Measurements from ENCODE around the gene CTCF.

CTCF gene

DNA sequence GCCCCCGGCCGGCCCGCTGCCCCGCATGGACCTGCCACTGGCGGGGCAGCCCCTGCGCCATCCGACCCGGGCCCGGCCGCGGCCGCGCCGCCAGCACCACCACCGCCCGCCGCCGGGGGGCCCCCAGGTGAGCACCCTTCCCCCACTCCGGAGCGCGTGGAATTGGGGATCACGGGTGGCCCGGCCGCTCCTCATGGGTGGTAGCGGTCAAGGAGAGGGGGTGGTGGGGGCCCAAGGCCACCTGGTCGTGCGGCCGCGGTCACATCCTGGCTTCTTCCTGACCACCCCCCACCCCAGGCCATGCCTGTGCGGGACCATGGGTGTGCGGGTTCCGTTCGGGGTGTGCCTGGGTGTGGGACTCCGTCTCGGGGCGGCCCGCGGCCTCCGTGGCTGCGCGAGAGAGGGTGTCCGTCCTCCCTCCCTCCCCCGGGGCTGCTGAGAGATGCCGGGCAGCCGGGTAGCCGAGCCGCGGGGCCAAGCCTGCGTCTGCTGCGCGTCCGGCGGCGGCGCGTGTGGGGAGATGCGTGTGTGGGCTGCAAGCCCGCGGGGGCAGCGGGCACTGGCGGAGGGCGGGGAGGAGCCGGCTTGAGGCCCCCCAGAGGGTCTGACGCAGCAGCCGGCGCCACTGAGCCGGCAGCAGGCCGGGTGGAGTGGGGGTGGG, 90.9 kb downstream of the CTCF start:
- DNase-seq (ENCODE audit: low spot score), result peak; percentile 63

DNA sequence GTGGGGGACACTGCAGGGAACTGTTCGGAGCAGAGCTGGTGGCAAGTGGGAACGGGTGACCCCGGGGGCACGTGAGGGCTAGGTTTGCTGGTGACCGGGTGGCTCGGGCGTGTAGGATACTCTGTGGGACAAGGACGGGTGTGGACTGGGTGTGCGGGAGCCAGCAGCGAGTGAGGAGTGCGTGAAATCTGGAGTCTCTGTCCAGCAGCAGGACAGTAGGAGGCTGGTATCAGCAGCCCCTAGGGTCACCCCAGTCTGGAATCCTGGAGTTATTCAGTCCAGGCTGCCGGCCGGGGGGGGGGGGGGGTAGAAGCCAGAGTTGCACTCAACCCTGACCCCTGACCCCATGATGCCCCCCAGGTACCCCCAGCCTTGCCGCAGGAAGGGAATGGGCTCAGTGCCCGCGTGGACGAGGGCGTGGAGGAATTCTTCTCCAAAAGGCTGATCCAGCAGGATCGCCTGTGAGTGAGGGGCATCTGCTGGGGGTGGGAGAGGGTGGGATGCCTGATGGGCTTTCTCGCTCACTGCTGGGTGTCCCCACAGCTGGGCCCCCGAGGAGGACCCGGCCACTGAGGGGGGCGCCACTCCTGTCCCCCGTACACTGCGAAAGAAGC, 91.6 kb downstream of the CTCF start:
- DNase-seq (ENCODE audit: low spot score), result no peak

GRCh38 chr16:67654403-67654911, 92.1 kb downstream of the CTCF start:
- DNase-seq (ENCODE audit: low spot score), result no peak

DNA sequence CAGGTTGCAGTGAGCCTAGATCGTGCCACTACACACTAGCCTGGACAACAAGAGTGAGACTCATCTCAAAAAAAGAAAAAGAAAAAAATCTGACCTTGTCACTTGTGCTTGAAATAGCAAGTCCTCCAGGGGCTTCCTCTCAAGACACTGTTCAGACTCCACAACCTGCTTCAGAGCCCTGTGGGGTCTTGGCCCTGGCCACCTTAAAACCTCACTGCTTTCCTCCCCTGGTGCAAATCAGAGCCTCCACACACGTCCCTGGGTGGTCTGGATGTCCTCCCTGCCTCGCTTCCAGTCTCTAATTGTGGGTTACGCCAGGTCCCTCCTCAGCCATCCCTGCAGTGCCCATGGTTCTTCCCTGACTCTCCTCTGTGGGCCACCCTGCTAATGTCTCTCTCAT, 93.0 kb downstream of the CTCF start:
- no peak for DNase-seq (ENCODE audit: low spot score)

DNA sequence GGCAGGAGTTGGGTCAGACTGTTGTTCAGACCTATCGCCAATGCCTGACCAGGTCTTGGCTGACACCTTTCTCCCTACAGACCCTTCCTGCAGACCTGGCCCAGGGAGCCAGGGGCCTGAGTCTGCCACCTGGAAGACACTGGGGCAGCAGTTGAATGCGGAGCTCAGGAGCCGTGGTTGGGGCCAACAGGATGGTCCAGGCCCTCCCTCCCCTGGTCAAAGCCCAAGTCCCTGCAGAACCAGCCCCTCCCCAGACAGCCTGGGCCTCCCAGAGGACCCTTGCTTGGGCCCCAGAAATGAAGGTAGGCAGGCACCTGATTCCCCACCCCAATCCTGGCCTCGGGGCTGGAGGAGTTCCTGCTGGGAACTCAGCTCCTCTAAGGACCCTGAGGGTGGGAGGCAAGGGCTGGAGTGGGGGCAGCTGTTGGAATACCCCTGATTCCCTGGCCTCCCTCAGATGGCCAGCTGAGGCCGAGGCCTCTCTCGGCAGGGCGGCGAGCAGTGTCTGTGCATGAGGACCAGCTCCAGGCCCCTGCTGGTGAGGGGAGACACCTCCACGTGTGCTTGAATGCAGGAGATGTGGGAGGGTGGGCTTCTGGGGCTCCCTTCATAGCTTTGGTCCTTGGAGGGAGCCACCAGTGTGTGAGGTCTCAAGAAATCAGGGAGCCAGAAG, 94.2 kb downstream of the CTCF start:
- DNase-seq (ENCODE audit: low spot score), result no peak

- no peak for DNase-seq (ENCODE audit: low spot score)
These were observed 94.8 kb downstream of the CTCF start for GRCh38 chr16:67657017-67657608.

GRCh38 chr16:67657751-67658518, 95.6 kb downstream of the CTCF start:
- no peak for DNase-seq (ENCODE audit: low spot score)

DNA sequence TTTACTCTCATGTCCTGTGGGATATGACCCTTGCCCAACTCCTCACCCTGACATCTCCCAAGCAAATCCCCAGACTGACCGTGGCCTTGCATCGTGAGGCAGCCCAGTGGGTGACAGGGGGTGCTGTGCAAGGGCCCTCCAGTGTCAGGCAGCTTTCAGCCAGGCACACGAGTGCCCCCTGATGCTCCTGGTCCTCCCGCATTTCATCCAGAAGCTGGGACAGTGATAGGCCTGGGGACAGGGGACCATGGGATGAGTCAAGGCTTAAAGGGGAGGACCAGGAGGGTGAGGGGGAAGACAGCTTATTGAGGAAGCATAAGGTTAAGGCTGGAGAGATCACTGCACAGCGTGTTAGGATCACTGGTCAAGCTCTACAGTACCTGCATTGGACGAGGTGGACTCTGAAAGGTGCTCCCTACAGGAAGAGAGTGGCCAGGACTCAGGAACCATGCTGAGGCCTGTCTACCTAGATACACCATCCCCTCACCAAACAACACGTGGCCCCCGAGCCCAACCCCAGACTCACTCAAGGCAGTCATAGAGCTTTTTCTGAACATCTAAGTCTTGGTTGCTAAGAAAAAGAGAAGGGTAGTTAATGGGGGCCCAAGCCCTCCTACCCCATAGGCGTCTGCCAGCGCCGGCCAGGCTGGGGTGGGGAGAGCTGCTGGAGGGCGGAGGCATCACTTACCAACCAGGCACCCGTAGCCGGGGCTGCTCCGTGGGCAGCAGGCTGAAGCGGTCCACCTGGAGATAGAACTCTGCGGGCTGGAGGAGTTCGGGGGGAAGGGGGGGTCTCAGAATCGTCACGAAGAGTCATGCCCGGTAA, 96.7 kb downstream of the CTCF start:
- no peak for DNase-seq (ENCODE audit: low spot score)

GRCh38 chr16:67659675-67660563, 97.6 kb downstream of the CTCF start, which contains the start of gene ACD:
ACD (minus strand) TSS chr16:67660260; CDS start chr16:67660220, 40 bp downstream.
- DNase-seq (ENCODE audit: low spot score), result peak; percentile 95

- peak; percentile 94 for DNase-seq (ENCODE audit: low spot score)
These were observed 98.3 kb downstream of the CTCF start, which contains the start of gene PARD6A for GRCh38 chr16:67660564-67661028. PARD6A (plus strand) TSS chr16:67660960; CDS start chr16:67661039, 79 bp downstream.

GRCh38 chr16:67661101-67661761, 98.9 kb downstream of the CTCF start:
- peak; percentile 69 for DNase-seq (ENCODE audit: low spot score)

- no peak for DNase-seq (ENCODE audit: low spot score)
These were observed 99.7 kb downstream of the CTCF start for GRCh38 chr16:67661886-67662652.

GRCh38 chr16:67662653-67663010, 100.3 kb downstream of the CTCF start:
- DNase-seq (ENCODE audit: low spot score), result no peak

GRCh38 chr16:67663151-67663876, 101.0 kb downstream of the CTCF start:
- peak; percentile 68 for DNase-seq (ENCODE audit: low spot score)

GRCh38 chr16:67663877-67664222, 101.5 kb downstream of the CTCF start:
- no peak for DNase-seq (ENCODE audit: low spot score)

- no peak for DNase-seq (ENCODE audit: low spot score)
These were observed 101.9 kb downstream of the CTCF start for GRCh38 chr16:67664258-67664657.

- no peak for DNase-seq (ENCODE audit: low spot score)
These were observed 102.5 kb downstream of the CTCF start for GRCh38 chr16:67664871-67665270.

DNA sequence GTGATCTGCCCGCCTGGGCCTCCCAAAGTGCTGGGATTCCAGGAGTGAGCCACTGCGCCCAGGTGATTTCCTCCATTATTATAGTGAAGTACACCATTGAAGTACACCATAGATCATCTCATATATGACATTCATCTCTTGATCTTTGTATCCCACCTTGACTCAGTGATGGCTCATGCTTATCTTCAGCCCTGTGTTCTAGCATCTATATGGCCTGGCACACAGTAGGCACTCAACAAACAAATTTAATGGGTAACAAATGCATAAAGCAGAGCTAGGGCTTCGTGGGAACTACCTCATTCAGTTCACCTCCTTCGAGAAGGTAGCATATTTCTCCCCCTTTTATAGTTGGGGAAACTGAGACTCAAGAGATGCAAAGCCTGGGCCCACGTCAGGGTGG, 103.3 kb downstream of the CTCF start:
- DNase-seq (ENCODE audit: low spot score), result no peak
